Measurements from ENCODE around the gene GALNT9.
A peak's percentile ranks its signal among the peaks of the same experiment; 100 is the strongest.

Gene GALNT9

DNA sequence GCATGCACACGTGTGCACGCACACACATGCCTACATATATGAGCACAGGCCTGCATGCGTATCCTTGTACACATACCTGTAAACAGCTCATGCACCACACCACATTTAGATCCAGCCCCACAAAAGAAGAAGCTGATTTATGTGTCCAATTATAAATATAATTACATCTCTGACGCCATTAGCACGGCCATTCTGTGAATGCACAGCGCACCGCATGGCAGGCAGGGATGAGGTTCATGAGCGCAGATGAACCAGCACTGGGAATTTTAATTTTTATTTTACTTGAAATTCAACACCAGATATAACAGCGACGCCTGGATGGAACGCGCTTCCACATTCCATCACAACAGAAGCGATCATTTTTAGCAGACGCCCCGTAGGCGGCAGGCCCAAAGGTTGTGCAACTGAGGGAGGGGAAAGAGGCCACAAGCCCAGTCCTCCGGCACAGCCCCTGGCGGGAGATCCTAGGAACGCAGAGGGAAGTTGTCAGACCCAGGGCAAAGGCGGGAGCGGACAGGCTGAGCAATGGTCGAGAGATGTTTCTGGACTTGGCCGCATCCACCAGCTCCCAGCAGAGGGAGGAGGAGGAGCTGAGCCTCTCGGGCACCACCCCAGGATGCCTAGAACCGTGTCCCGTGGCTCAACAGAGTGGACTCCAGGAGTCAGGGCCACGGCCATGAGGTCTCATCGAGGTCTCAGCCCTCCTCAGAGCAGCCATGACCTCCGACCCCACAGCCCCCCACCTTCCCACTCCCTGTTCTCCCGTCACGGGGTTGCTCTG lies 37.9 kb upstream of the GALNT9 start:
- H3K4me2 ChIP-seq, result peak overlapping the region; percentile 67; the same call in 1 of the 2 replicates
- H3K36me3 ChIP-seq, result no peaks in the 10 kb centered on the region
- H3K4me3 ChIP-seq, result no peak overlapping the region
- H3K4me1 ChIP-seq, result peaks cover 52% of the 10 kb centered on the region
- no peak for TF ChIP-seq Cebpa-rat (IDR thresholded peaks at IDR 0.05)
- no peaks in the 10 kb centered on the region for H4K20me1 ChIP-seq
- H3K9me3 ChIP-seq, result peaks cover 17% of the 10 kb centered on the region
- H3K9ac ChIP-seq, result no peak overlapping the region
- H3K27ac ChIP-seq, result no peak overlapping the region
- H3K27me3 ChIP-seq, result no peaks in the 10 kb centered on the region

DNA sequence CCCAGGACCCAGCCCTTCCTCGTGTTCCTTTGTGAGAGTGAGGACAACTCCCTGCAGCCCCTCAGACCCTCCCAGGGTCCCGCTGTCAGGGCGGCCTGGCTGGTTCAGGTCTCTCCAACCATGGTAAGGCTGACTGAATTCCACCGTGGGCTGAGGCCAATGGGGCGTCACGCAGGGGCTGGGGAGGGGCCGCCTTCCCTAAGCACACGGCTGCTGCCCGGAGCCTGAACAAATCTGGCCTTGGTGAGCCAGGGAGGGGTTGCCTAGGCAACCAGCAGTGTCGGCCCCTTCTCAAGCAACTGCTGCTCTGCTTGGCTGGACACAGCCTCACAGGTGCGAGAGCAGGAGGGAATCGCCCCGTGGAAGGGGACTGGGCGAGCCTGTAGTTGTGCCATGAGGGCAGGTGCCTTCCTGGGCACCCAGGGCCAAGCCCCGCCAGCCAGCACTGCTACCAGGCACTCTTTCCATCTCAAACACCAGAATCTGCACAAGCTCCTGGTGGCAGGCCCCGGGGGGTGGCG lies 37.0 kb upstream of the GALNT9 start:
- H3K4me2 ChIP-seq, result peak overlapping the region; percentile 67
- H3K4me3 ChIP-seq, result no peak overlapping the region
- H4K20me1 ChIP-seq, result no peaks in the 10 kb centered on the region
- no peaks in the 10 kb centered on the region for H3K27me3 ChIP-seq
- peaks cover 51% of the 10 kb centered on the region for H3K4me1 ChIP-seq
- peak overlapping the region; percentile 58 for H3K27ac ChIP-seq
- H3K9ac ChIP-seq, result peak overlapping the region; percentile 38; the same call in 1 of the 2 replicates
- peaks cover 9% of the 10 kb centered on the region for H3K9me3 ChIP-seq
- no peaks in the 10 kb centered on the region for H3K36me3 ChIP-seq
- no peak for TF ChIP-seq Cebpa-rat (IDR thresholded peaks at IDR 0.05)

DNA sequence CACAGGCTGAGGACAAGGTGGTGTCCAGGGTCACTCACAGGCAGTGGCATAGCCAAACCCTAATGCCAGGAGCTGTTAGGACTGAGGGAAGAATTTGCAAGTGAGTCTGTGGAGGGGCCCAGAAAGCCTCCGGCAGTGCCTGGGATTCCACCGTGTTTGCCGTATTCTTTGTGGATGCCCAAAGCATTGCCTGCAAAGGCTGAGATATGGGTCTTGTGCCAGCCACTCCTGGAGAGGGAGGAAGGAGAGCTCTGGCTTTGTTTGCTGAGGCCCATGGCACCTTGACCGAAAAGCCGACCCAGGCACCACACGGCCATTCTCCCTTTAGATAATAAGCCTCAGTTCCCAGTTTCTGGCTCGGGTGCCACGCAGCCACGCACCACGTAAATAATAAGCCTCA lies 35.8 kb upstream of the GALNT9 start:
- Histone ChIP-seq H3K9me3 (peaks cover 4% of the 10 kb centered on the region; the same call in 1 of the 2 replicates), H3K4me2 (0 out of 2 replicates have a peak overlapping the region, but pooled peaks have one; percentile 19), H3K36me3 (no peaks in the 10 kb centered on the region), H4K20me1 (no peaks in the 10 kb centered on the region), H3K4me3 (no peak overlapping the region), H3K27ac (no peak overlapping the region), H3K27me3 (no peaks in the 10 kb centered on the region), H3K9ac (no peak overlapping the region), H3K4me1 (peaks cover 57% of the 10 kb centered on the region)
- TF ChIP-seq Cebpa-rat (IDR thresholded peaks at IDR 0.05), result no peak

DNA sequence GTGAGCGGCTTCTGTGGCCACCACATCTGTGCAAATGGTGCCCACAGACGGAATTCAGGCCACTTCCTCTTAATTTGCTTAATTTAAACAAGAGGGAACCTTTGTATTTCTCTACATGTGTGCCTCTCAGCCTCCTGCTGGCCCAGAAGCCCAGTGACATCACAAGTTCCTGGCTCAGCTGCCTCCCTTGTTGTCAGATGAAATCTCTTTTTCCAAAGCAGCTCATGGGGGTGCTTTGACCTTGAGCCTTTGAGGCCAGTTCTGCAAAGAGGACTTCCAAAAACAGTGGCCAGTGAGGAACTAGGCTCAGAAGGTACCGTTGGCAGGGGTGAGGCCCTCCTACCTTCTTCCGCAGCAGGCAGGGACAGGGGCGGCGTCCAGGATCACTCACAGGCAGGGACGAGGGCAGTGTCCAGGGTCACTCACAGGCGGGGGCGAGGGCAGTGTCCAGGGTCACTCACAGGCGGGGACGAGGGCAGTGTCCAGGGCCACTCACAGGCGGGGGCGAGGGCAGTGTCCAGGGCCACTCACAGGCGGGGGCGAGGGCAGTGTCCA lies 35.0 kb upstream of the GALNT9 start:
- peak overlapping the region; percentile 34 for H3K27ac ChIP-seq
- no peak overlapping the region for H3K9ac ChIP-seq
- peaks cover 4% of the 10 kb centered on the region; the same call in 1 of the 2 replicates for H3K9me3 ChIP-seq
- TF ChIP-seq Cebpa-rat (IDR thresholded peaks at IDR 0.05), result no peak
- no peaks in the 10 kb centered on the region for H3K36me3 ChIP-seq
- H3K4me1 ChIP-seq, result peaks cover 65% of the 10 kb centered on the region
- no peaks in the 10 kb centered on the region for H4K20me1 ChIP-seq
- H3K4me2 ChIP-seq, result peak overlapping the region; percentile 61
- H3K27me3 ChIP-seq, result no peaks in the 10 kb centered on the region
- no peak overlapping the region for H3K4me3 ChIP-seq

DNA sequence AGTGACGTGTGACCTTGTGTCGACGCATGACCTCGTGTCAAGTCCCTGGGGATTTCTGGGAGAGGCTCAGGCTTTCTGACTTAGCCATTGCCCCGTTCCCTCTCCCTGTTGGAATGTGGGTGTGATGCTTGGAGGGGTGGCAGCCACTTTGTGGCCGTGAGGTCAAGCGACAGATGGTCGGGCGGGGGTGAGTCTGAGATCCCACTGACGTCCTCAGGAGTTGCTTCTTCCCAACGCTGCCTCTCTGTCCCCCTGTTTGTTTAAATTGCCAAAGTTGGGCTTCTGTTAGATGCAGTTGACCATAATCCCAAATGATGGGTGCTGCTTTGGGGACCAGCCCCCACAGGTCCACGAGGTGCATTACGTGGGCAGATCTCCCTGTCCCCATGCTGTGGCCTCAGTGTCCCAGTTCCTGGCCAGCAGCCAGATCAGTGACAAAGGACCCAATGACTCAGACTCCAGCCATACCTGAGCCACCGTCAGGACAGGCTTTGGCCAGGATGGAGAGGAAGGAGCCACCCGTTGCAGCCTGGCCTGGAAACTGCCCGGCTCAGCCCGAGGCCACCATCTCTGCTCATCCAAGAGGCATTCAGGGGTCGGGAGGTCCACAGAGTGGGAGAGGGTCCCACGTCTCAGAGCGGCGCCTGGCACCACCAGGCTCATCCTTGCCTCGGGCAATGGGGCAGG lies 34.4 kb upstream of the GALNT9 start:
- peak overlapping the region; percentile 61 for H3K4me2 ChIP-seq
- H4K20me1 ChIP-seq, result no peaks in the 10 kb centered on the region
- no peaks in the 10 kb centered on the region for H3K36me3 ChIP-seq
- no peak overlapping the region for H3K9ac ChIP-seq
- H3K27me3 ChIP-seq, result no peaks in the 10 kb centered on the region
- H3K9me3 ChIP-seq, result peaks cover 5% of the 10 kb centered on the region; the same call in 1 of the 2 replicates
- H3K27ac ChIP-seq, result no peak overlapping the region
- no peak for TF ChIP-seq Cebpa-rat (IDR thresholded peaks at IDR 0.05)
- peaks cover 64% of the 10 kb centered on the region for H3K4me1 ChIP-seq
- no peak overlapping the region for H3K4me3 ChIP-seq

DNA sequence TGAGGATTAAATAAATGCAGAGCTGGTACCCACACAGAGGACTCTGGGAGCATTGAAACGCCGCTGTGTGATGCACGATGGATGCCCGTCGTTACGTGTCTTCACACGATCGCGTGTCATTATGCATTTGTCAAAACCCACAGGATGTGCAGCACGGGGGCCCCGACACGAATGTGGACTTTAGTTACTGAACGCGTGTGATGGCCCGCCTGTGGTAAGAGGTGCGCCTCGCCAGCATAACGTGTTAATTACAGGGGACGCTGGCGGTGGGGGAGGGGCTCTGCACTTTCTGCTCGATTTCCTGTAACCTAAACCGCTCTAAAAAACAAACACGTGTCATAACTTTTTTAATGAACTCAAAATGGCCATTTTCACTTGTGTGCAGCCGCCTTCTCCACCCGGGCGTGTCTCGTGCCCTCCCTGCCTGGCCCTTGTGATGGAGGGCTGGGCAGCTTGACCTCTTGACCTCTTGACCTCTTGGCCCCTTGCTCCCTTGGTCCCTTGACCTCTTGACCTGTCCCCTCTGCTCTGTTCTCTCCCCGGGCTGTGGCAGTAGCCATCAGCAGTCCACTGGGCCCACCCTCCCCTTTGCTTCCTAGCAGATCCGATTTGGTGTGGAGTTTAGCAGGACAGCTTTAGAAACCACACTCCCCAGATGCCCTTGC lies 33.7 kb upstream of the GALNT9 start:
- Histone ChIP-seq H3K4me1 (peaks cover 61% of the 10 kb centered on the region), H3K27me3 (no peaks in the 10 kb centered on the region), H3K27ac (no peak overlapping the region), H3K4me3 (no peak overlapping the region), H3K36me3 (no peaks in the 10 kb centered on the region), H4K20me1 (no peaks in the 10 kb centered on the region), H3K9me3 (peaks cover 11% of the 10 kb centered on the region; the same call in 1 of the 2 replicates), H3K4me2 (no peak overlapping the region), H3K9ac (no peak overlapping the region)
- TF ChIP-seq Cebpa-rat (IDR thresholded peaks at IDR 0.05), result no peak

DNA sequence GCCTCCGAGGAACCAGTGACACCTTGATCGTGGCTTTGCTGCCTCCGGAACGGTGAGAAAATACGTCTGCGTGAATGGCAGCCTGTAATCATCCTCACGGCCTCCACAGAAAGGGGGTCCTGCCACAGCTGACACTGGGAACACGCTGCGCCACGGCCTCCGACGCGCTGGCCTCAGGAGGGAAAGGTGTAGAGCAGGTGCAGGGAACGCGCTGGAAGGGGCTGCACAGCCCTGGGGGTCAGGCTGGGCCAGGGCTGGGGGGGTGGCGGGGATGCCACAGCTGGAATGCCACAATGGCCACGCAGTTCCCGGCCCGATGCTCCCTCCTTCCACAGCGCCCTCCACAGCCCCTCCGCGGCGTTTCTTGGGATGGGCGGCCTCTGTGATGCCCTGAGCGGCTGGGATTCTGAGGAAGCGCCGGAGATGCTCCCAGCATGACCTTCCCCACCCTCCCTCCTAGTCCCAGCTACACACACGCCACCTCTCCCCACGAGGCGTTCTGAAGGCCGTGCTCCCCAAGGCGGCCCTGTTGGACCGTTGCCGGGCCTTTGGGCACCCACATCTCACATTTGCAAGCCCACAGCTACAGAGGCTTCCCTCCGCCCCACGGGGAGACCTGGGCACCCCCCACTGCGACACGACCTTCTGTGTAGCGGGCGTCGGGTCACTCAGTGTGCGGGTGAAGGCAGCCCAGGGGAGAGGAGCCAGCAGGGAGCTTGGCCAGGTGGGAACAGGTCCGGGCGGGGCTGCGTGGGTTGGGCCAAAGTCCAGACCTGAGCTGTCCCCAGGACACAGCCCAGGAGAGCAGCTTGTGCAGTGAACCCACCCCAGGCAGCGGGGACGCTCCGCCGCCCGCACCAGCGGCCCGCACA lies 31.8 kb upstream of the GALNT9 start:
- H3K36me3 ChIP-seq, result no peaks in the 10 kb centered on the region
- H3K9me3 ChIP-seq, result peaks cover 11% of the 10 kb centered on the region; the same call in 1 of the 2 replicates
- no peak overlapping the region for H3K4me3 ChIP-seq
- no peaks in the 10 kb centered on the region for H4K20me1 ChIP-seq
- no peak overlapping the region for H3K9ac ChIP-seq
- peaks cover 5% of the 10 kb centered on the region; the same call in 1 of the 2 replicates for H3K27me3 ChIP-seq
- TF ChIP-seq Cebpa-rat (IDR thresholded peaks at IDR 0.05), result no peak
- H3K27ac ChIP-seq, result no peak overlapping the region
- peaks cover 71% of the 10 kb centered on the region for H3K4me1 ChIP-seq
- 0 out of 2 replicates have a peak overlapping the region, but pooled peaks have one; percentile 81 for H3K4me2 ChIP-seq

DNA sequence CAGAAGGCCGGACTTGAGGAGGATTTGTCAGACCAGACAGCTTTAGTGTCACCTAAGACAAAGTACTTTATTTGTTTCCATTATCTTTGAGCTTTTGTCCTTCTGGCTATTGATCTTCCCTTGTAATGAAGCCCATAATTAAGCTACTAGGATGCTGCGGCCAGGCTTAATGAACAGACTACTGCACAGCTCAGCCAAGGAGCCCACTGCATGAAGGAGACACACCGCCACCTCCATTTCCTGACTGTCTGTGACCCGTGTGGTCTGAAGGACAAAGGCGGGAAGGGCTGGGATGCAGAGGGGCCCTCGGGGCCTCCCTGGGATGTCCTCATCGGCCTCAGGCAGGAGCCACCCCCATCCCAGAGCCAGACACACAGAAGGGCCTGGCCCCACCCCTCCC lies 31.0 kb upstream of the GALNT9 start:
- peak overlapping the region; percentile 81 for H3K4me2 ChIP-seq
- no peak overlapping the region for H3K4me3 ChIP-seq
- no peaks in the 10 kb centered on the region for H4K20me1 ChIP-seq
- H3K9ac ChIP-seq, result no peak overlapping the region
- TF ChIP-seq Cebpa-rat (IDR thresholded peaks at IDR 0.05), result no peak
- H3K36me3 ChIP-seq, result no peaks in the 10 kb centered on the region
- peaks cover 8% of the 10 kb centered on the region; the same call in 1 of the 2 replicates for H3K27me3 ChIP-seq
- peaks cover 73% of the 10 kb centered on the region for H3K4me1 ChIP-seq
- no peak overlapping the region for H3K27ac ChIP-seq
- peaks cover 11% of the 10 kb centered on the region; the same call in 1 of the 2 replicates for H3K9me3 ChIP-seq
